ENCODE measurements around the gene OR10C1.

DNA sequence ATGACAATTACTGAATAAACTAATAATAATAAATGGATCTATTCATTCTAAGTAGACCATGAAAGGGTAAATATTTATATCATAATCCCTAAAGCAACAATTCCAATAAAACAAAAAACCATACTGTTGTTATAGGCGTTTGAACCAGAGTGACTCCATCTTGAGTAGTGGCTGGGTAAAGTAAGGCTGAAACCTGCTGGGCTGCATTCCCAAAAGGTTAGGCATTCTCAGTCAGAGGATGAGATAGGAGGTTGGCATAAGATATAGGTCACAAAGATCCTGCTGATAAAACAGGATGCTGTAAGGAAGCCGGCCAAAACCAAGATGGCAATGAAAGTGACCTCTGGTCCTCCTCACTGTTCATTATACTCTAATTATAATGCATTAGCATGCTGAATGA, 26.2 kb downstream of the OR10C1 start:
- TF ChIP-seq, protein P1, sequence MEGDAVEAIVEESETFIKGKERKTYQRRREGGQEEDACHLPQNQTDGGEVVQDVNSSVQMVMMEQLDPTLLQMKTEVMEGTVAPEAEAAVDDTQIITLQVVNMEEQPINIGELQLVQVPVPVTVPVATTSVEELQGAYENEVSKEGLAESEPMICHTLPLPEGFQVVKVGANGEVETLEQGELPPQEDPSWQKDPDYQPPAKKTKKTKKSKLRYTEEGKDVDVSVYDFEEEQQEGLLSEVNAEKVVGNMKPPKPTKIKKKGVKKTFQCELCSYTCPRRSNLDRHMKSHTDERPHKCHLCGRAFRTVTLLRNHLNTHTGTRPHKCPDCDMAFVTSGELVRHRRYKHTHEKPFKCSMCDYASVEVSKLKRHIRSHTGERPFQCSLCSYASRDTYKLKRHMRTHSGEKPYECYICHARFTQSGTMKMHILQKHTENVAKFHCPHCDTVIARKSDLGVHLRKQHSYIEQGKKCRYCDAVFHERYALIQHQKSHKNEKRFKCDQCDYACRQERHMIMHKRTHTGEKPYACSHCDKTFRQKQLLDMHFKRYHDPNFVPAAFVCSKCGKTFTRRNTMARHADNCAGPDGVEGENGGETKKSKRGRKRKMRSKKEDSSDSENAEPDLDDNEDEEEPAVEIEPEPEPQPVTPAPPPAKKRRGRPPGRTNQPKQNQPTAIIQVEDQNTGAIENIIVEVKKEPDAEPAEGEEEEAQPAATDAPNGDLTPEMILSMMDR (IDR thresholded peaks at IDR 0.05 in 2 of 3, conservative IDR thresholded peaks at IDR 0.05 in 1 of 3; ENCODE audit: control insufficient read depth in 2 of 3, extremely low read depth in 1 of 3, insufficient read depth in 1 of 3, low read depth in 3 of 3, low read length in 3 of 3), result no peak
- no peak for TF ChIP-seq POLR2AphosphoS5 (IDR thresholded peaks at IDR 0.05; ENCODE audit: low read length)
- TF ChIP-seq SIX5 (IDR thresholded peaks at IDR 0.05; ENCODE audit: low read depth, low read length, severe bottlenecking), result no peak
- TF ChIP-seq RAD21 (IDR thresholded peaks at IDR 0.05; ENCODE audit: insufficient read depth, low read depth, low read length), result no peak
- no peak for TF ChIP-seq EGR1 (IDR thresholded peaks at IDR 0.05; ENCODE audit: borderline replicate concordance in 1 of 2, low read depth in 2 of 2, low read length in 2 of 2)
